ENCODE data around the gene ATP1A1.

ATP1A1 gene

GRCh38 chr1:116436611-116436970, 63.5 kb downstream of the ATP1A1 start:
- Histone ChIP-seq H3K4me1 (ENCODE audit: control insufficient read depth, insufficient read depth, low read length) (no peaks in the 10 kb centered on the region), H3K9me3 (ENCODE audit: control insufficient read depth, insufficient read depth, low read length) (no peaks in the 10 kb centered on the region), H3K27ac (ENCODE audit: low read length) (no peak overlapping the region), H3K27me3 (ENCODE audit: control insufficient read depth, insufficient read depth, low read length) (no peaks in the 10 kb centered on the region), H3K4me3 (ENCODE audit: low read length) (no peak overlapping the region), H3K36me3 (ENCODE audit: control insufficient read depth, insufficient read depth, low read length) (no peaks in the 10 kb centered on the region)
- WGBS (ENCODE audit: insufficient coverage, insufficient read length) = no CpG with 5 or more reads among the region's 2 CpGs
- DNase-seq (ENCODE audit: low read depth, low spot score) = no peak

- WGBS (ENCODE audit: insufficient coverage, insufficient read length) = no CpG with 5 or more reads among the region's 1 CpG
- H3K27ac ChIP-seq (ENCODE audit: low read length) = no peak overlapping the region
- no peaks in the 10 kb centered on the region for H3K27me3 ChIP-seq (ENCODE audit: control insufficient read depth, insufficient read depth, low read length)
- no peak for DNase-seq (ENCODE audit: low read depth, low spot score)
- H3K4me1 ChIP-seq (ENCODE audit: control insufficient read depth, insufficient read depth, low read length) = no peaks in the 10 kb centered on the region
- no peaks in the 10 kb centered on the region for H3K9me3 ChIP-seq (ENCODE audit: control insufficient read depth, insufficient read depth, low read length)
- no peaks in the 10 kb centered on the region for H3K36me3 ChIP-seq (ENCODE audit: control insufficient read depth, insufficient read depth, low read length)
- H3K4me3 ChIP-seq (ENCODE audit: low read length) = no peak overlapping the region
Measured at GRCh38 chr1:116439701-116440100, 66.7 kb downstream of the ATP1A1 start.

GRCh38 chr1:116440731-116441130, 67.7 kb downstream of the ATP1A1 start:
- Histone ChIP-seq H3K4me1 (ENCODE audit: control insufficient read depth, insufficient read depth, low read length) (no peaks in the 10 kb centered on the region), H3K27ac (ENCODE audit: low read length) (no peak overlapping the region), H3K4me3 (ENCODE audit: low read length) (no peak overlapping the region), H3K36me3 (ENCODE audit: control insufficient read depth, insufficient read depth, low read length) (no peaks in the 10 kb centered on the region), H3K9me3 (ENCODE audit: control insufficient read depth, insufficient read depth, low read length) (no peaks in the 10 kb centered on the region), H3K27me3 (ENCODE audit: control insufficient read depth, insufficient read depth, low read length) (no peaks in the 10 kb centered on the region)
- DNase-seq (ENCODE audit: low read depth, low spot score) = no peak
- no CpG with 5 or more reads among the region's 4 CpGs for WGBS (ENCODE audit: insufficient coverage, insufficient read length)

- H3K27ac ChIP-seq (ENCODE audit: low read length) = no peak overlapping the region
- H3K9me3 ChIP-seq (ENCODE audit: control insufficient read depth, insufficient read depth, low read length) = no peaks in the 10 kb centered on the region
- H3K36me3 ChIP-seq (ENCODE audit: control insufficient read depth, insufficient read depth, low read length) = no peaks in the 10 kb centered on the region
- H3K27me3 ChIP-seq (ENCODE audit: control insufficient read depth, insufficient read depth, low read length) = no peaks in the 10 kb centered on the region
- DNase-seq (ENCODE audit: low read depth, low spot score) = no peak
- H3K4me3 ChIP-seq (ENCODE audit: low read length) = no peak overlapping the region
- no peaks in the 10 kb centered on the region for H3K4me1 ChIP-seq (ENCODE audit: control insufficient read depth, insufficient read depth, low read length)
- WGBS (ENCODE audit: insufficient coverage, insufficient read length) = no CpG with 5 or more reads among the region's 1 CpG
Measured at GRCh38 chr1:116445534-116445933, 72.5 kb downstream of the ATP1A1 start.

GRCh38 chr1:116446686-116447085, 73.6 kb downstream of the ATP1A1 start:
- Histone ChIP-seq H3K9me3 (ENCODE audit: control insufficient read depth, insufficient read depth, low read length) (no peaks in the 10 kb centered on the region), H3K36me3 (ENCODE audit: control insufficient read depth, insufficient read depth, low read length) (no peaks in the 10 kb centered on the region), H3K27me3 (ENCODE audit: control insufficient read depth, insufficient read depth, low read length) (no peaks in the 10 kb centered on the region), H3K4me3 (ENCODE audit: low read length) (no peak overlapping the region), H3K4me1 (ENCODE audit: control insufficient read depth, insufficient read depth, low read length) (no peaks in the 10 kb centered on the region), H3K27ac (ENCODE audit: low read length) (no peak overlapping the region)
- no peak for DNase-seq (ENCODE audit: low read depth, low spot score)
- no CpG with 5 or more reads among the region's 3 CpGs for WGBS (ENCODE audit: insufficient coverage, insufficient read length)

GRCh38 chr1:116448785-116449385, 75.8 kb downstream of the ATP1A1 start:
- Histone ChIP-seq H3K36me3 (ENCODE audit: control insufficient read depth, insufficient read depth, low read length) (no peaks in the 10 kb centered on the region), H3K4me3 (ENCODE audit: low read length) (no peak overlapping the region), H3K27ac (ENCODE audit: low read length) (no peak overlapping the region), H3K9me3 (ENCODE audit: control insufficient read depth, insufficient read depth, low read length) (no peaks in the 10 kb centered on the region), H3K27me3 (ENCODE audit: control insufficient read depth, insufficient read depth, low read length) (no peaks in the 10 kb centered on the region), H3K4me1 (ENCODE audit: control insufficient read depth, insufficient read depth, low read length) (0 out of 2 replicates have a peak, but pooled peaks cover 2% of the 10 kb centered on the region)
- WGBS (ENCODE audit: insufficient coverage, insufficient read length) = no CpG with 5 or more reads among the region's 7 CpGs
- DNase-seq (ENCODE audit: low read depth, low spot score) = no peak

- H3K9me3 ChIP-seq (ENCODE audit: control insufficient read depth, insufficient read depth, low read length) = no peaks in the 10 kb centered on the region
- no peak for DNase-seq (ENCODE audit: low read depth, low spot score)
- 0 out of 2 replicates have a peak, but pooled peaks cover 2% of the 10 kb centered on the region for H3K4me1 ChIP-seq (ENCODE audit: control insufficient read depth, insufficient read depth, low read length)
- H3K4me3 ChIP-seq (ENCODE audit: low read length) = no peak overlapping the region
- no peak overlapping the region for H3K27ac ChIP-seq (ENCODE audit: low read length)
- no peaks in the 10 kb centered on the region for H3K36me3 ChIP-seq (ENCODE audit: control insufficient read depth, insufficient read depth, low read length)
- H3K27me3 ChIP-seq (ENCODE audit: control insufficient read depth, insufficient read depth, low read length) = no peaks in the 10 kb centered on the region
Measured at GRCh38 chr1:116449578-116449977, 76.5 kb downstream of the ATP1A1 start.

- no peak for DNase-seq (ENCODE audit: low read depth, low spot score)
- no peak overlapping the region for H3K4me3 ChIP-seq (ENCODE audit: low read length)
- H3K4me1 ChIP-seq (ENCODE audit: control insufficient read depth, insufficient read depth, low read length) = 0 out of 2 replicates have a peak, but pooled peaks cover 2% of the 10 kb centered on the region
- no peak overlapping the region for H3K27ac ChIP-seq (ENCODE audit: low read length)
- H3K9me3 ChIP-seq (ENCODE audit: control insufficient read depth, insufficient read depth, low read length) = no peaks in the 10 kb centered on the region
- no peaks in the 10 kb centered on the region for H3K27me3 ChIP-seq (ENCODE audit: control insufficient read depth, insufficient read depth, low read length)
- H3K36me3 ChIP-seq (ENCODE audit: control insufficient read depth, insufficient read depth, low read length) = no peaks in the 10 kb centered on the region
Measured at GRCh38 chr1:116451702-116452101, 78.7 kb downstream of the ATP1A1 start.

- DNase-seq (ENCODE audit: low read depth, low spot score) = no peak
- Histone ChIP-seq H3K27ac (ENCODE audit: low read length) (no peak overlapping the region), H3K36me3 (ENCODE audit: control insufficient read depth, insufficient read depth, low read length) (no peaks in the 10 kb centered on the region), H3K4me1 (ENCODE audit: control insufficient read depth, insufficient read depth, low read length) (0 out of 2 replicates have a peak, but pooled peaks cover 2% of the 10 kb centered on the region), H3K27me3 (ENCODE audit: control insufficient read depth, insufficient read depth, low read length) (no peaks in the 10 kb centered on the region), H3K4me3 (ENCODE audit: low read length) (no peak overlapping the region), H3K9me3 (ENCODE audit: control insufficient read depth, insufficient read depth, low read length) (no peaks in the 10 kb centered on the region)
- WGBS (ENCODE audit: insufficient coverage, insufficient read length) = no CpG with 5 or more reads among the region's 2 CpGs
Measured at GRCh38 chr1:116453481-116453880, 80.4 kb downstream of the ATP1A1 start.

- Histone ChIP-seq H3K9me3 (ENCODE audit: control insufficient read depth, insufficient read depth, low read length) (no peaks in the 10 kb centered on the region), H3K27me3 (ENCODE audit: control insufficient read depth, insufficient read depth, low read length) (no peaks in the 10 kb centered on the region), H3K36me3 (ENCODE audit: control insufficient read depth, insufficient read depth, low read length) (no peaks in the 10 kb centered on the region), H3K4me1 (ENCODE audit: control insufficient read depth, insufficient read depth, low read length) (0 out of 2 replicates have a peak, but pooled peaks cover 2% of the 10 kb centered on the region), H3K27ac (ENCODE audit: low read length) (no peak overlapping the region), H3K4me3 (ENCODE audit: low read length) (no peak overlapping the region)
- DNase-seq (ENCODE audit: low read depth, low spot score) = no peak
- no CpG with 5 or more reads among the region's 4 CpGs for WGBS (ENCODE audit: insufficient coverage, insufficient read length)
Measured at GRCh38 chr1:116453906-116454305, 80.9 kb downstream of the ATP1A1 start.
